HepG2 (cell line): Measurements from ENCODE around the gene PSMG4. TPM values are rescaled to one million over a fixed set of nuclear protein-coding genes. Genes with fewer than 3 reads are reported as not detected.
A peak's percentile ranks its signal among the peaks of the same experiment; 100 is the strongest.

ENCODE experiments used
- AGO2 ChIP-seq: fragments of 200-400 bp; formaldehyde crosslinking; optimal IDR thresholded peaks from 2 replicates; pipeline ENCODE3; 2017; ENCODE audit warnings: mild to moderate bottlenecking, low read depth, low read length, moderate library complexity
- ARID2 ChIP-seq: sonication (generic); formaldehyde crosslinking; IDR thresholded peaks from 2 replicates; pipeline ENCODE4 v1.8.1; 2022; ENCODE audit warnings: mild to moderate bottlenecking, missing genetic modification reagents, borderline replicate concordance
- CREM ChIP-seq, 2 experiments: sonication (generic) in 1 of 2; formaldehyde crosslinking in 1 of 2; IDR thresholded peaks; 2 replicates each; pipeline versions ENCODE4 v1.4.0 to v1.6.1; 2016 to 2020; ENCODE audit warnings: antibody characterized with exemption in 1 of 2, mild to moderate bottlenecking in 1 of 2, missing genetic modification reagents in 1 of 2
- ELF3 ChIP-seq: IDR thresholded peaks from 2 replicates; pipeline ENCODE4 v1.6.1; 2016; ENCODE audit warnings: missing genetic modification reagents, missing compliant biosample characterization
- FOXM1 ChIP-seq: sonication (generic); formaldehyde crosslinking; IDR thresholded peaks from 2 replicates; pipeline ENCODE4 v1.5.0; 2020; ENCODE audit warnings: missing genetic modification reagents
- GATAD1 ChIP-seq: IDR thresholded peaks from 2 replicates; pipeline ENCODE4 v1.6.1; 2016; ENCODE audit warnings: missing genetic modification reagents, missing compliant biosample characterization
- ISL2 ChIP-seq: sonication (generic); formaldehyde crosslinking; IDR thresholded peaks from 2 replicates; pipeline ENCODE4 v1.5.0; 2020; ENCODE audit warnings: missing genetic modification reagents
- KAT8 ChIP-seq: IDR thresholded peaks from 2 replicates; pipeline ENCODE4 v1.6.1; 2016; ENCODE audit warnings: missing genetic modification reagents, missing compliant biosample characterization
- MBNL3 ChIP-seq: fragments of 250-450 bp; sonication (Bioruptor Pico); conservative IDR thresholded peaks from 2 replicates; pipeline ENCODE4 v1.8.0; 2022; ENCODE audit warnings: mild to moderate bottlenecking, inconsistent platforms
- MIXL1 ChIP-seq: IDR thresholded peaks from 2 replicates; pipeline ENCODE4 v1.6.1; 2016
- MLLT10 ChIP-seq: sonication (generic); formaldehyde crosslinking; IDR thresholded peaks from 2 replicates; pipeline ENCODE4 v1.4.0; 2020; ENCODE audit warnings: missing genetic modification reagents
- NCOA2 ChIP-seq: sonication (generic); formaldehyde crosslinking; IDR thresholded peaks from 2 replicates; pipeline ENCODE4 v1.8.0; 2022; ENCODE audit warnings: inconsistent platforms
- PHB2 ChIP-seq: fragments of 450-650 bp; IDR thresholded peaks from 2 replicates; pipeline ENCODE4 v1.6.1; 2018; ENCODE audit not compliant: partially characterized antibody
- POLR2G ChIP-seq: fragments of 200-400 bp; formaldehyde crosslinking; IDR thresholded peaks from 2 replicates; pipeline ENCODE4 v1.6.1; 2018; ENCODE audit warnings: mild to moderate bottlenecking, low read depth, low read length, moderate library complexity
- RAD51 ChIP-seq: fragments of 450-650 bp; IDR thresholded peaks from 2 replicates; pipeline ENCODE4 v1.6.1; 2016; ENCODE audit warnings: borderline replicate concordance
- RBM22 ChIP-seq: fragments of 200-400 bp; formaldehyde crosslinking; optimal IDR thresholded peaks from 2 replicates; pipeline ENCODE3; 2017; ENCODE audit warnings: mild to moderate bottlenecking, low read length, moderate library complexity
- YY1 ChIP-seq: IDR thresholded peaks from 2 replicates; pipeline ENCODE4 v1.6.1; 2011; ENCODE audit warnings: low read length, low read depth, moderate library complexity, mild to moderate bottlenecking; ENCODE audit not compliant: insufficient read depth, insufficient replicate concordance
- ZNF17 ChIP-seq: sonication (generic); formaldehyde crosslinking; IDR thresholded peaks from 2 replicates; pipeline ENCODE4 v1.5.0; 2020; ENCODE audit warnings: mild to moderate bottlenecking, missing genetic modification reagents
- ZNF20 ChIP-seq: sonication (generic); formaldehyde crosslinking; IDR thresholded peaks from 2 replicates; pipeline ENCODE4 v1.4.0; 2020; ENCODE audit warnings: mild to moderate bottlenecking, moderate library complexity, missing genetic modification reagents
- ZNF335 ChIP-seq: sonication (generic); formaldehyde crosslinking; IDR thresholded peaks from 2 replicates; pipeline ENCODE4 v1.4.0; 2020; ENCODE audit warnings: missing genetic modification reagents
- ZNF441 ChIP-seq: sonication (generic); formaldehyde crosslinking; IDR thresholded peaks from 2 replicates; pipeline ENCODE4 v1.7.0; 2021; ENCODE audit warnings: missing genetic modification reagents, borderline replicate concordance
- ZNF496 ChIP-seq: sonication (generic); formaldehyde crosslinking; IDR thresholded peaks from 2 replicates; pipeline ENCODE4 v1.8.1; 2023; ENCODE audit warnings: mild to moderate bottlenecking, moderate library complexity, missing genetic modification reagents; ENCODE audit not compliant: insufficient replicate concordance
- ZNF777 ChIP-seq: sonication (generic); formaldehyde crosslinking; IDR thresholded peaks from 2 replicates; pipeline ENCODE4 v1.4.0; 2020; ENCODE audit warnings: missing genetic modification reagents
- ZNF83 ChIP-seq: sonication (generic); formaldehyde crosslinking; IDR thresholded peaks from 2 replicates; pipeline ENCODE4 v1.4.0; 2020; ENCODE audit warnings: missing genetic modification reagents, mild to moderate bottlenecking, borderline replicate concordance
- polyA plus RNA-seq, 8 experiments: library from polyadenylated mRNA; depleted of rRNA in 3 of 8; stranded (reverse) in 7 of 8; unstranded in 1 of 8; fragments of >200 nt; fragmentation: Illumina TruSeq in 4 of 8; extraction: Trizol in 4 of 8; gene quantifications; 2 replicates each; pipeline versions ENCODE4 v1.2.1 to v1.2.3, GENCODE V29; 2011 to 2016; ENCODE audit warnings: low read depth in 4 of 8, missing spikeins in 1 of 8, mixed read lengths in 1 of 8; ENCODE audit not compliant: insufficient read depth in 1 of 8
- total RNA-seq, 5 experiments: library from RNA; depleted of rRNA; stranded (reverse); fragments of >200 nt; fragmentation: Illumina TruSeq; extraction: Trizol; gene quantifications; 2 replicates each; pipeline ENCODE4 v1.2.3, GENCODE V29; 2016; ENCODE audit warnings: low read depth in 1 of 5
- TF ChIP-seq, protein P1 (sequence below): IDR thresholded peaks from 2 replicates; pipeline ENCODE4 v1.6.1; 2016
- TF ChIP-seq, protein P2 (sequence below): sonication (generic); formaldehyde crosslinking; IDR thresholded peaks from 2 replicates; pipeline ENCODE4 v1.8.0; 2022; ENCODE audit warnings: missing genetic modification reagents, mild to moderate bottlenecking, borderline replicate concordance
- TF ChIP-seq, protein P3 (sequence below): sonication (generic); formaldehyde crosslinking; IDR thresholded peaks from 2 replicates; pipeline ENCODE4 v1.8.1; 2023; ENCODE audit warnings: mild to moderate bottlenecking, moderate library complexity, missing genetic modification reagents
- TF ChIP-seq, protein P4 (sequence below): sonication (generic); formaldehyde crosslinking; IDR thresholded peaks from 2 replicates; pipeline ENCODE4 v1.4.0; 2020; ENCODE audit warnings: missing genetic modification reagents, borderline replicate concordance
- TF ChIP-seq, protein P5 (sequence below): sonication (generic); formaldehyde crosslinking; IDR thresholded peaks from 2 replicates; pipeline ENCODE4 v1.4.0; 2020; ENCODE audit warnings: mild to moderate bottlenecking, missing genetic modification reagents
- TF ChIP-seq, protein P6 (sequence below): sonication (generic); formaldehyde crosslinking; IDR thresholded peaks from 2 replicates; pipeline ENCODE4 v1.4.0; 2020; ENCODE audit warnings: missing genetic modification reagents

PSMG4 gene
- total and polyA plus RNA-seq, 2 of the 13 experiments (the other 11 are each of a cell fraction or from before 2014, with no cell fraction given) = 28.5 to 32.8 TPM

DNA sequence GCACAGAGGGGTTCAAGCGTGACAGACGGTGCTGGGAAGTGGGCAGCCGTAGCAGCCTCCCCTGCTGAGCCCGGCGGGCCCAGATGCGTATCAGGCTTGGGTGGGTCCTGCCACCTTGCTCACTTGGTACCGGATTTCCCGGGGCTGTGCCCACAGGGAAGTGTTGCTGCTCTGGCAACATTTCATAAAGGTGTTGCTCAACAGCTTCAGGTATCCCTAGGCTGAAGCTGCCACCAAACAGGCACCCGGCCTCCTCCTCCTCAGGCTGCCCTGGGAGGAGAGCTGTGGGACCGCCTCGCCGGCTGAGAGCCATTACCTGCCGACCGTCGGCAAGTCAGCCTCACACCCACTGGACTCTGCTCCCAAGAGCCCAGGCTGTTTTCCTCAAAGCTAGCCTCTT lies 11.5 kb downstream of the PSMG4 start (continued):
- TF ChIP-seq POLR2G (peak; percentile 11; the same call in 1 of the 2 replicates), PHB2 (no peak), YY1 (no peak), RAD51 (no peak), CREM (IDR thresholded peaks at IDR 0.05) (no peak), CREM (CRISPR knock-in tag; IDR thresholded peaks at IDR 0.05) (no peak), MLLT10 (no peak), ZNF496 (CRISPR knock-in tag) (no peak), ZNF17 (CRISPR knock-in tag) (no peak), ELF3 (CRISPR knock-in tag) (no peak), ISL2 (CRISPR knock-in tag) (no peak), AGO2 (peak; percentile 92), ZNF777 (CRISPR knock-in tag) (no peak), ARID2 (no peak), ZNF20 (CRISPR knock-in tag) (no peak), FOXM1 (no peak), RBM22 (peak; percentile 33), KAT8 (CRISPR knock-in tag) (no peak), MBNL3 (CRISPR knock-in tag) (no peak), ZNF83 (CRISPR knock-in tag) (no peak), GATAD1 (CRISPR knock-in tag) (no peak), NCOA2 (CRISPR knock-in tag) (no peak), ZNF335 (CRISPR knock-in tag) (no peak), MIXL1 (no peak), ZNF441 (CRISPR knock-in tag) (no peak)
- TF ChIP-seq, protein P1, sequence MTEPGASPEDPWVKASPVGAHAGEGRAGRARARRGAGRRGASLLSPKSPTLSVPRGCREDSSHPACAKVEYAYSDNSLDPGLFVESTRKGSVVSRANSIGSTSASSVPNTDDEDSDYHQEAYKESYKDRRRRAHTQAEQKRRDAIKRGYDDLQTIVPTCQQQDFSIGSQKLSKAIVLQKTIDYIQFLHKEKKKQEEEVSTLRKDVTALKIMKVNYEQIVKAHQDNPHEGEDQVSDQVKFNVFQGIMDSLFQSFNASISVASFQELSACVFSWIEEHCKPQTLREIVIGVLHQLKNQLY = no peak
- TF ChIP-seq, protein P2, sequence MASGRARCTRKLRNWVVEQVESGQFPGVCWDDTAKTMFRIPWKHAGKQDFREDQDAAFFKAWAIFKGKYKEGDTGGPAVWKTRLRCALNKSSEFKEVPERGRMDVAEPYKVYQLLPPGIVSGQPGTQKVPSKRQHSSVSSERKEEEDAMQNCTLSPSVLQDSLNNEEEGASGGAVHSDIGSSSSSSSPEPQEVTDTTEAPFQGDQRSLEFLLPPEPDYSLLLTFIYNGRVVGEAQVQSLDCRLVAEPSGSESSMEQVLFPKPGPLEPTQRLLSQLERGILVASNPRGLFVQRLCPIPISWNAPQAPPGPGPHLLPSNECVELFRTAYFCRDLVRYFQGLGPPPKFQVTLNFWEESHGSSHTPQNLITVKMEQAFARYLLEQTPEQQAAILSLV = no peak
- TF ChIP-seq, protein P3, sequence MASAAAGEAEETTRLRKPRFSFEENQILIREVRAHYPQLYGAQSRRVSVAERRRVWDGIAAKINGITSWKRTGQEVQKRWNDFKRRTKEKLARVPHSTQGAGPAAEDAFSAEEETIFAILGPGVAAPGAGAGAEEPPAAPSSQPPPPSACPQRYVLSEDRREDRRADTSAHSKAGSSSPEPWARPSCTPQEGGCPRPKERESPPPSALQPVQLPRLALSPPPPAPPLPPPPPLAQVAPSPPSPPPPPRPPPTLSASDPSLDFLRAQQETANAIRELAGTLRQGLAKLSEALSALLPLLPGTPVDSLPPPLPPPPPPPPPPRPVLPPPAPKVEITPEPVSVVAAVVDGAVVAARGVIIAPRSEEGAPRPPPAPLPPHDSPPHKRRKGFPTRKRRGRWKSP (CRISPR knock-in tag) = no peak
- TF ChIP-seq, protein P4, sequence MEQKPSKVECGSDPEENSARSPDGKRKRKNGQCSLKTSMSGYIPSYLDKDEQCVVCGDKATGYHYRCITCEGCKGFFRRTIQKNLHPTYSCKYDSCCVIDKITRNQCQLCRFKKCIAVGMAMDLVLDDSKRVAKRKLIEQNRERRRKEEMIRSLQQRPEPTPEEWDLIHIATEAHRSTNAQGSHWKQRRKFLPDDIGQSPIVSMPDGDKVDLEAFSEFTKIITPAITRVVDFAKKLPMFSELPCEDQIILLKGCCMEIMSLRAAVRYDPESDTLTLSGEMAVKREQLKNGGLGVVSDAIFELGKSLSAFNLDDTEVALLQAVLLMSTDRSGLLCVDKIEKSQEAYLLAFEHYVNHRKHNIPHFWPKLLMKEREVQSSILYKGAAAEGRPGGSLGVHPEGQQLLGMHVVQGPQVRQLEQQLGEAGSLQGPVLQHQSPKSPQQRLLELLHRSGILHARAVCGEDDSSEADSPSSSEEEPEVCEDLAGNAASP = no peak
- TF ChIP-seq, protein P5, sequence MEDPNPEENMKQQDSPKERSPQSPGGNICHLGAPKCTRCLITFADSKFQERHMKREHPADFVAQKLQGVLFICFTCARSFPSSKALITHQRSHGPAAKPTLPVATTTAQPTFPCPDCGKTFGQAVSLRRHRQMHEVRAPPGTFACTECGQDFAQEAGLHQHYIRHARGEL (CRISPR knock-in tag) = no peak
- TF ChIP-seq, protein P6, sequence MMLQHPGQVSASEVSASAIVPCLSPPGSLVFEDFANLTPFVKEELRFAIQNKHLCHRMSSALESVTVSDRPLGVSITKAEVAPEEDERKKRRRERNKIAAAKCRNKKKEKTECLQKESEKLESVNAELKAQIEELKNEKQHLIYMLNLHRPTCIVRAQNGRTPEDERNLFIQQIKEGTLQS = no peak
